IMR-90 (cell line): ENCODE results near the gene DISP2. TPM values are rescaled to one million over a fixed set of nuclear protein-coding genes. Genes with fewer than 3 reads are reported as not detected.

Source experiments
- ATAC-seq: fragments of 200-7000 bp; cut with Tn5 transposase; 2 replicates; pipeline ENCODE4 v1.9.1; 2020; ENCODE audit warnings: low read depth, mild to moderate bottlenecking, moderate library complexity
- BruUV-seq: library from RNA; stranded (reverse); fragments of 400-500 nt; replicated peaks from 2 replicates; lab custom pipeline; 2021; lab: Mats Ljungman, UMichigan
- CTCF ChIA-PET: fragments of 300-600 bp; formaldehyde crosslinking; extraction: SDS; loops from one replicate; lab custom pipeline; 2021; ENCODE audit warnings: antibody characterized with exemption; lab: Yijun Ruan, JAX
- POLR2A ChIA-PET: fragments of 300-600 bp; sonication (Branson Sonifier 250); formaldehyde crosslinking; loops from one replicate; lab custom pipeline; 2022; ENCODE audit warnings: antibody characterized with exemption; ENCODE audit not compliant: unreplicated experiment; lab: Charles Lee
- DNase-seq: peaks from one replicate; pipeline ENCODE4 v3.0.0; 2013
- H2AFZ ChIP-seq: replicated peaks from 2 replicates; pipeline ENCODE3; 2013; ENCODE audit warnings: low read length, mild to moderate bottlenecking; ENCODE audit not compliant: poor library complexity
- H2AK5ac ChIP-seq: 2 replicates; pipeline ENCODE4 v1.6.1; 2013; ENCODE audit warnings: low read depth, low read length, inconsistent platforms
- H2AK9ac ChIP-seq: replicated peaks from 2 replicates; pipeline ENCODE3; 2013; ENCODE audit warnings: mild to moderate bottlenecking, low read depth, low read length, moderate library complexity; ENCODE audit not compliant: poor library complexity
- H2BK120ac ChIP-seq: 2 replicates; pipeline ENCODE4 v1.6.1; 2013; ENCODE audit warnings: low read depth, low read length, inconsistent platforms
- H2BK15ac ChIP-seq: 3 replicates; pipeline ENCODE4 v1.6.1; 2013; ENCODE audit warnings: low read depth, low read length, inconsistent platforms
- H2BK20ac ChIP-seq: 2 replicates; pipeline ENCODE4 v1.6.1; 2013; ENCODE audit warnings: low read depth, mild to moderate bottlenecking, inconsistent platforms, low read length, moderate library complexity
- H2BK5ac ChIP-seq: 2 replicates; pipeline ENCODE4 v1.6.1; 2013; ENCODE audit warnings: mild to moderate bottlenecking, low read depth, low read length, inconsistent platforms; ENCODE audit not compliant: poor library complexity, severe bottlenecking
- H3K14ac ChIP-seq: replicated peaks from 2 replicates; pipeline ENCODE4 v1.6.1; 2013; ENCODE audit warnings: low read depth, low read length, inconsistent platforms
- H3K18ac ChIP-seq: 2 replicates; pipeline ENCODE4 v1.6.1; 2013; ENCODE audit warnings: low read depth, low read length, control low read depth
- H3K23ac ChIP-seq: 2 replicates; pipeline ENCODE4 v1.6.1; 2013; ENCODE audit warnings: low read depth, low read length, inconsistent platforms
- H3K27ac ChIP-seq: 2 replicates; pipeline ENCODE4 v1.5.1; 2013; ENCODE audit warnings: mild to moderate bottlenecking, control low read depth, low read length; ENCODE audit not compliant: insufficient read depth
- H3K27me3 ChIP-seq: 2 replicates; pipeline ENCODE4 v1.6.1; 2013; ENCODE audit warnings: low read length; ENCODE audit not compliant: control insufficient read depth, insufficient read depth
- H3K36me3 ChIP-seq: 2 replicates; pipeline ENCODE4 v1.6.1; 2013; ENCODE audit warnings: low read length, mixed read lengths; ENCODE audit not compliant: control insufficient read depth, insufficient read depth
- H3K4ac ChIP-seq: 2 replicates; pipeline ENCODE4 v1.6.1; 2013; ENCODE audit warnings: low read depth, low read length, inconsistent platforms
- H3K4me1 ChIP-seq: 2 replicates; pipeline ENCODE4 v1.6.1; 2013; ENCODE audit warnings: low read length, mixed read lengths; ENCODE audit not compliant: control insufficient read depth, insufficient read depth
- H3K4me2 ChIP-seq: 2 replicates; pipeline ENCODE4 v1.6.1; 2013; ENCODE audit warnings: low read depth, mild to moderate bottlenecking, control low read depth, low read length, moderate library complexity
- H3K4me3 ChIP-seq: 2 replicates; pipeline ENCODE4 v1.5.1; 2013; ENCODE audit warnings: low read depth, mild to moderate bottlenecking, control low read depth, low read length, moderate library complexity; ENCODE audit not compliant: insufficient read depth
- H3K56ac ChIP-seq: 2 replicates; pipeline ENCODE4 v1.6.1; 2013; ENCODE audit warnings: low read length, inconsistent platforms; ENCODE audit not compliant: insufficient read depth; ENCODE audit errors: extremely low read depth
- H3K79me1 ChIP-seq, 2 experiments: 2 replicates each; pipeline ENCODE4 v1.6.1; 2013; ENCODE audit warnings: low read length in 2 of 2, inconsistent platforms in 1 of 2, low read depth in 1 of 2
- H3K9ac ChIP-seq: 2 replicates; pipeline ENCODE4 v1.6.1; 2013; ENCODE audit warnings: low read depth, low read length, control low read depth
- H3K9me1 ChIP-seq: 2 replicates; pipeline ENCODE4 v1.6.1; 2013; ENCODE audit warnings: low read length, inconsistent platforms; ENCODE audit not compliant: insufficient read depth
- H3K9me3 ChIP-seq: 2 replicates; pipeline ENCODE4 v1.6.1; 2013; ENCODE audit warnings: low read length; ENCODE audit not compliant: control insufficient read depth, insufficient read depth
- H4K20me1 ChIP-seq: 2 replicates; pipeline ENCODE4 v1.6.1; 2013; ENCODE audit warnings: low read length, inconsistent platforms; ENCODE audit not compliant: insufficient read depth
- H4K5ac ChIP-seq: 2 replicates; pipeline ENCODE4 v1.6.1; 2013; ENCODE audit warnings: mild to moderate bottlenecking, low read depth, low read length, control low read depth
- H4K8ac ChIP-seq, 2 experiments: 2 replicates each; pipeline ENCODE4 v1.6.1; 2013; ENCODE audit warnings: low read depth in 2 of 2, low read length in 2 of 2, control low read depth in 1 of 2, inconsistent platforms in 1 of 2
- H4K91ac ChIP-seq: 2 replicates; pipeline ENCODE4 v1.6.1; 2013; ENCODE audit warnings: low read depth, low read length, inconsistent platforms; ENCODE audit not compliant: insufficient read depth
- BHLHE40 ChIP-seq: fragments of 150-350 bp; IDR thresholded peaks from 2 replicates; pipeline ENCODE4 v1.6.1; 2016; ENCODE audit warnings: mild to moderate bottlenecking, low read depth, low read length
- CHD1 ChIP-seq: IDR thresholded peaks from 2 replicates; pipeline ENCODE4 v1.6.1; 2012; ENCODE audit warnings: low read depth, low read length, improper control_type of control experiment
- FOS ChIP-seq: fragments of 150-350 bp; IDR thresholded peaks from 2 replicates; pipeline ENCODE4 v1.6.1; 2016; ENCODE audit warnings: low read depth, low read length
- MAFK ChIP-seq: IDR thresholded peaks from 2 replicates; pipeline ENCODE4 v1.6.1; 2012; ENCODE audit warnings: low read depth, low read length, improper control_type of control experiment
- MAZ ChIP-seq: IDR thresholded peaks from 2 replicates; pipeline ENCODE4 v1.6.1; 2012; ENCODE audit warnings: low read depth, mild to moderate bottlenecking, low read length, improper control_type of control experiment, moderate library complexity, borderline replicate concordance
- MXI1 ChIP-seq: IDR thresholded peaks from 2 replicates; pipeline ENCODE4 v1.6.1; 2012; ENCODE audit warnings: low read depth, mild to moderate bottlenecking, low read length, moderate library complexity, borderline replicate concordance
- POLR2A ChIP-seq: IDR thresholded peaks from 2 replicates; pipeline ENCODE4 v1.6.1; 2012; ENCODE audit warnings: mild to moderate bottlenecking, low read depth, low read length
- RAD21 ChIP-seq: IDR thresholded peaks from 2 replicates; pipeline ENCODE4 v1.6.1; 2012; ENCODE audit warnings: low read length, improper control_type of control experiment
- RFX5 ChIP-seq: IDR thresholded peaks from 2 replicates; pipeline ENCODE4 v1.8.0; 2012; ENCODE audit warnings: low read depth, mild to moderate bottlenecking, low read length, moderate library complexity
- WGBS, 2 experiments: methylation state at CpG; one replicate each; pipeline versions ENCODE4 v1.1.5 to v1.1.7; 2013; ENCODE audit warnings: missing lambda C conversion rate in 2 of 2; ENCODE audit not compliant: insufficient read length in 1 of 2; ENCODE audit errors: extremely low coverage in 2 of 2; 5-methylcytosine and 5-hydroxymethylcytosine counted together
- dilution Hi-C: fragments of 300-500 bp; cut with HindIII; formaldehyde crosslinking; loops from one replicate; pipeline ENCODE4 v1.14.3; 2018; ENCODE audit warnings: low sequenced_read_pairs; ENCODE audit not compliant: unreplicated experiment
- in situ Hi-C: fragments of 300-500 bp; cut with MboI; formaldehyde crosslinking; loops from 3 replicates; pipeline ENCODE4 v1.14.3; 2019; ENCODE audit warnings: low sequenced_read_pairs, inconsistent platforms, mixed read lengths
- intact Hi-C: fragments of 100-400 bp; cut with micrococcal nuclease; formaldehyde crosslinking; loops from 2 replicates; pipeline ENCODE4 v1.10.0; 2022
- polyA plus RNA-seq, 3 experiments: library from polyadenylated mRNA; depleted of rRNA; stranded (reverse); fragments of >200 nt; gene quantifications; 2 replicates each; pipeline ENCODE4 v1.2.3, GENCODE V29; 2012; ENCODE audit warnings: low replicate concordance in 1 of 3
- total RNA-seq: library from RNA; depleted of rRNA; stranded (reverse); fragments of >200 nt; gene quantifications from 2 replicates; pipeline ENCODE4 v1.2.3, GENCODE V29; 2012
- TF ChIP-seq, protein P1 (sequence below): fragments of 150-350 bp; IDR thresholded peaks from 2 replicates; pipeline ENCODE4 v1.6.1; 2017; ENCODE audit warnings: mild to moderate bottlenecking, antibody characterized with exemption, low read length, low read depth
- TF ChIP-seq, protein P2 (sequence below): conservative IDR thresholded peaks from 2 replicates; pipeline ENCODE4 v1.5.1; 2012; ENCODE audit warnings: mild to moderate bottlenecking, low read depth, low read length, improper control_type of control experiment
- TF ChIP-seq, protein P3 (sequence below): fragments of 150-350 bp; IDR thresholded peaks from 2 replicates; pipeline ENCODE4 v1.6.1; 2016; ENCODE audit warnings: low read depth, mild to moderate bottlenecking, low read length, moderate library complexity, borderline replicate concordance

The DISP2 gene
- total and polyA plus RNA-seq, 2 of the 4 experiments (the other 2 are of a cell fraction): 0.34 to 0.36 TPM

DNA sequence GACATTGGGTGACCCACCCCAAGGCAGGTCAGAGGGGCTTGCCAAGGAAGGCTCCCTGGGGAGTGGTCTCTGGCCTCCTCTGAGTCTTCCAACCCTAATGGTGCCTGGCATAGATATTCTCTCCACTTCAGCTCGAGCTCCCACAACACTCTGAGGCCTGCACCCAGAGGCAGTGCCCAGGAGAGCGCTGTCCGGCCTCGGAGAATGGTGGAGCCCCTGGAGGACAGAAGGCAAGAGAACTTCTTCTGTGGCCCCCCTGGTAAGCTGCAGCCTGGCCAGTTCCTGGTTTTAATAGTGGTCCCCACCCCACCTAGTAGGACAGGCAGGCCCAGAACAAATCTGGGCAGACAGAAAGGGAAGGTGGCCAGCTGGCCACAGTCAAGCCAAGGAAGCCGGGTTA, 7.0 kb downstream of the DISP2 start:
- no TSS peak for BruUV-seq
- no peak overlapping the region for H3K27ac ChIP-seq
- H4K91ac ChIP-seq: no peak overlapping the region
- H2AK5ac ChIP-seq: no peak overlapping the region
- ChIA-PET POLR2A (no interaction called here), CTCF (no interaction called here)
- in situ Hi-C loops (no loop called here), intact Hi-C loops (no loop called here), dilution Hi-C loops (no loop called here)
- no peak for ATAC-seq
- H2AFZ ChIP-seq: no peak overlapping the region
- no peak overlapping the region for H4K5ac ChIP-seq
- H3K9me1 ChIP-seq: 0 out of 2 replicates have a peak, but pooled peaks cover 3% of the 10 kb centered on the region
- no peaks in the 10 kb centered on the region for H3K36me3 ChIP-seq
- H2AK9ac ChIP-seq: no peak overlapping the region
- no peak overlapping the region for H3K4me3 ChIP-seq
- no peak for DNase-seq
- no peak overlapping the region for H3K4me2 ChIP-seq
- TF ChIP-seq FOS: no peak
- no peak for TF ChIP-seq RFX5
- TF ChIP-seq BHLHE40: no peak
- TF ChIP-seq, protein P1, sequence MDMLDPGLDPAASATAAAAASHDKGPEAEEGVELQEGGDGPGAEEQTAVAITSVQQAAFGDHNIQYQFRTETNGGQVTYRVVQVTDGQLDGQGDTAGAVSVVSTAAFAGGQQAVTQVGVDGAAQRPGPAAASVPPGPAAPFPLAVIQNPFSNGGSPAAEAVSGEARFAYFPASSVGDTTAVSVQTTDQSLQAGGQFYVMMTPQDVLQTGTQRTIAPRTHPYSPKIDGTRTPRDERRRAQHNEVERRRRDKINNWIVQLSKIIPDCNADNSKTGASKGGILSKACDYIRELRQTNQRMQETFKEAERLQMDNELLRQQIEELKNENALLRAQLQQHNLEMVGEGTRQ: no peak
- no peak for TF ChIP-seq CHD1
- TF ChIP-seq POLR2A: no peak
- no peak for TF ChIP-seq MXI1
- TF ChIP-seq, protein P2, sequence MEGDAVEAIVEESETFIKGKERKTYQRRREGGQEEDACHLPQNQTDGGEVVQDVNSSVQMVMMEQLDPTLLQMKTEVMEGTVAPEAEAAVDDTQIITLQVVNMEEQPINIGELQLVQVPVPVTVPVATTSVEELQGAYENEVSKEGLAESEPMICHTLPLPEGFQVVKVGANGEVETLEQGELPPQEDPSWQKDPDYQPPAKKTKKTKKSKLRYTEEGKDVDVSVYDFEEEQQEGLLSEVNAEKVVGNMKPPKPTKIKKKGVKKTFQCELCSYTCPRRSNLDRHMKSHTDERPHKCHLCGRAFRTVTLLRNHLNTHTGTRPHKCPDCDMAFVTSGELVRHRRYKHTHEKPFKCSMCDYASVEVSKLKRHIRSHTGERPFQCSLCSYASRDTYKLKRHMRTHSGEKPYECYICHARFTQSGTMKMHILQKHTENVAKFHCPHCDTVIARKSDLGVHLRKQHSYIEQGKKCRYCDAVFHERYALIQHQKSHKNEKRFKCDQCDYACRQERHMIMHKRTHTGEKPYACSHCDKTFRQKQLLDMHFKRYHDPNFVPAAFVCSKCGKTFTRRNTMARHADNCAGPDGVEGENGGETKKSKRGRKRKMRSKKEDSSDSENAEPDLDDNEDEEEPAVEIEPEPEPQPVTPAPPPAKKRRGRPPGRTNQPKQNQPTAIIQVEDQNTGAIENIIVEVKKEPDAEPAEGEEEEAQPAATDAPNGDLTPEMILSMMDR: no peak
- no peak for TF ChIP-seq RAD21
- no peak for TF ChIP-seq MAFK
- TF ChIP-seq, protein P3, sequence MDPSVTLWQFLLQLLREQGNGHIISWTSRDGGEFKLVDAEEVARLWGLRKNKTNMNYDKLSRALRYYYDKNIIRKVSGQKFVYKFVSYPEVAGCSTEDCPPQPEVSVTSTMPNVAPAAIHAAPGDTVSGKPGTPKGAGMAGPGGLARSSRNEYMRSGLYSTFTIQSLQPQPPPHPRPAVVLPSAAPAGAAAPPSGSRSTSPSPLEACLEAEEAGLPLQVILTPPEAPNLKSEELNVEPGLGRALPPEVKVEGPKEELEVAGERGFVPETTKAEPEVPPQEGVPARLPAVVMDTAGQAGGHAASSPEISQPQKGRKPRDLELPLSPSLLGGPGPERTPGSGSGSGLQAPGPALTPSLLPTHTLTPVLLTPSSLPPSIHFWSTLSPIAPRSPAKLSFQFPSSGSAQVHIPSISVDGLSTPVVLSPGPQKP: no peak
- no peak for TF ChIP-seq MAZ
- peaks cover 17% of the 10 kb centered on the region for H3K27me3 ChIP-seq
- no peaks in the 10 kb centered on the region for H3K79me1 ChIP-seq
- WGBS, 2 experiments: 87% methylated on average over 3 of the region's 5 CpGs; no CpG with 5 or more reads in 1 of the 2 experiments
- H3K56ac ChIP-seq: no peak overlapping the region
- no peak overlapping the region for H2BK120ac ChIP-seq
- no peak overlapping the region for H2BK5ac ChIP-seq
- no peaks in the 10 kb centered on the region for H4K20me1 ChIP-seq
- no peak overlapping the region for H3K14ac ChIP-seq
- no peak overlapping the region for H3K23ac ChIP-seq
- peaks cover 2% of the 10 kb centered on the region; the same call in 1 of the 2 replicates for H3K4me1 ChIP-seq
- no peak overlapping the region for H2BK15ac ChIP-seq
- H3K9me3 ChIP-seq: no peaks in the 10 kb centered on the region
- no peak overlapping the region for H3K4ac ChIP-seq
- no peak overlapping the region for H2BK20ac ChIP-seq
- no peak overlapping the region for H4K8ac ChIP-seq
- H3K18ac ChIP-seq: no peak overlapping the region
- H3K9ac ChIP-seq: no peak overlapping the region
